Measurements from ENCODE around the gene INTS11. TPM values are rescaled to one million over a fixed set of nuclear protein-coding genes. Genes with fewer than 3 reads are reported as not detected.

The INTS11 gene
- total and polyA plus RNA-seq, 8 donors: 59.5 to 520 (median 143) TPM

DNA sequence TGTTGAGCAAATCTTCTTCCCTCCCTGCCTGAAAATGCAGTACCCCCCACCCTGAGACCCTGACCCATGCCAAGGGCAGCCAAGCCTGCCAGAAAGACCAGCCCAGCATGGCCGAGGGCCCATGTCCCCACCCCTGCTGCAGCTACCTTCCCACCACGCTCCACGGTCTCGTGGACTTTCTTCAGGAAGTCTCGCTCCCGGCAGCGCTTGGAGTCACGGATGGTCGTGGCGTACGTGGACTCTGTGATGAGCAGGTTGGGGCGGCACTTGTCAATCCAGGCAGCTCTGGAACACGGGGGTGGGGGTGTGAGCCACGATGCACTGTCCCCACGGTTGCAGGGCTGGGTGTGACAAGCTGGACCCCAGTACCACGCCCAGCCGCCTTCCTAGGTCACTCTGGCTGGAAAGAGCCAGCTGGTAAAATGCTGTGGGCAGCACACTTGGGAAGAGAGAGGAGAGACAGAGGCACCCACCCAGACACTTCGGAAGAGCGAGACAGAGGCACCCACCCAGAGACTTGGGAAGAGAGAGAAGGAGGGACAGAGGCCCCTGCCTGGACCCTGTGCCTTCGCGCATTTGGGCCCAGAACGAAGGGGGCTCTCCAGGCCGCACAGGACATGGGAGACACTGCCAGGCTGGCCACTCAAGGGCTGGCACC lies 9.7 kb downstream of the INTS11 start:
- no peak for TF ChIP-seq POLR2AphosphoS5 (IDR thresholded peaks at IDR 0.05)
- TF ChIP-seq, protein P1, sequence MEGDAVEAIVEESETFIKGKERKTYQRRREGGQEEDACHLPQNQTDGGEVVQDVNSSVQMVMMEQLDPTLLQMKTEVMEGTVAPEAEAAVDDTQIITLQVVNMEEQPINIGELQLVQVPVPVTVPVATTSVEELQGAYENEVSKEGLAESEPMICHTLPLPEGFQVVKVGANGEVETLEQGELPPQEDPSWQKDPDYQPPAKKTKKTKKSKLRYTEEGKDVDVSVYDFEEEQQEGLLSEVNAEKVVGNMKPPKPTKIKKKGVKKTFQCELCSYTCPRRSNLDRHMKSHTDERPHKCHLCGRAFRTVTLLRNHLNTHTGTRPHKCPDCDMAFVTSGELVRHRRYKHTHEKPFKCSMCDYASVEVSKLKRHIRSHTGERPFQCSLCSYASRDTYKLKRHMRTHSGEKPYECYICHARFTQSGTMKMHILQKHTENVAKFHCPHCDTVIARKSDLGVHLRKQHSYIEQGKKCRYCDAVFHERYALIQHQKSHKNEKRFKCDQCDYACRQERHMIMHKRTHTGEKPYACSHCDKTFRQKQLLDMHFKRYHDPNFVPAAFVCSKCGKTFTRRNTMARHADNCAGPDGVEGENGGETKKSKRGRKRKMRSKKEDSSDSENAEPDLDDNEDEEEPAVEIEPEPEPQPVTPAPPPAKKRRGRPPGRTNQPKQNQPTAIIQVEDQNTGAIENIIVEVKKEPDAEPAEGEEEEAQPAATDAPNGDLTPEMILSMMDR (IDR thresholded peaks at IDR 0.05): no peak
- Histone ChIP-seq H3K4me1 (peaks cover 21 to 54% (median 39%) of the 10 kb centered on the region in 4 donors), H3K9me3 (no peaks in the 10 kb centered on the region), H3K36me3 (peaks cover 41 to 85% (median 80%) of the 10 kb centered on the region in 4 donors), H3K27ac (peak overlapping the region in 2 of 5 donors; percentile 9 to 42), H3K4me3 (no peak overlapping the region), H3K27me3 (no peaks in the 10 kb centered on the region)
- intact Hi-C loops (cut with DNase I; ENCODE audit: low total_unique reads): no loop called here
- WGBS, 5 donors: 86 to 91% (median 90%) methylated on average over 23 of the region's 23 CpGs
- no peak for DNase-seq

DNA sequence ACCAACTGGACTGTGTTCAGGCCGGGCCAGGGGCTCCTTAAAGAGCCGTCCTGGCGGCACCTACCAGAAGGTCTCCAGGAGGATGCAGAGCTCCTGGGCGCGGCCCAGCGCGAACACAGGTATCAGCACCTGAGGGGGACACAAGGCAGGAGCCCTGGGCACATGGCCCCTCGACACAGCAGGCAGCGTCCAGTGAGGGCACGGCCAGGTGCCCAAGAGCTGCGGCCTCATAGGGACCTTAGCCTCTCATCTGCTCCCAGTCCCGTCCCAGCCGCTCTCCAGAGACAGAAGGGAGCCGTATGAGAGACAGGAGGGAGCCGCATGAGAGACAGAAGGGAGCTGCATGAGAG lies 10.2 kb downstream of the INTS11 start:
- H3K4me1 ChIP-seq: peaks cover 27 to 56% (median 42%) of the 10 kb centered on the region in 4 donors

DNA sequence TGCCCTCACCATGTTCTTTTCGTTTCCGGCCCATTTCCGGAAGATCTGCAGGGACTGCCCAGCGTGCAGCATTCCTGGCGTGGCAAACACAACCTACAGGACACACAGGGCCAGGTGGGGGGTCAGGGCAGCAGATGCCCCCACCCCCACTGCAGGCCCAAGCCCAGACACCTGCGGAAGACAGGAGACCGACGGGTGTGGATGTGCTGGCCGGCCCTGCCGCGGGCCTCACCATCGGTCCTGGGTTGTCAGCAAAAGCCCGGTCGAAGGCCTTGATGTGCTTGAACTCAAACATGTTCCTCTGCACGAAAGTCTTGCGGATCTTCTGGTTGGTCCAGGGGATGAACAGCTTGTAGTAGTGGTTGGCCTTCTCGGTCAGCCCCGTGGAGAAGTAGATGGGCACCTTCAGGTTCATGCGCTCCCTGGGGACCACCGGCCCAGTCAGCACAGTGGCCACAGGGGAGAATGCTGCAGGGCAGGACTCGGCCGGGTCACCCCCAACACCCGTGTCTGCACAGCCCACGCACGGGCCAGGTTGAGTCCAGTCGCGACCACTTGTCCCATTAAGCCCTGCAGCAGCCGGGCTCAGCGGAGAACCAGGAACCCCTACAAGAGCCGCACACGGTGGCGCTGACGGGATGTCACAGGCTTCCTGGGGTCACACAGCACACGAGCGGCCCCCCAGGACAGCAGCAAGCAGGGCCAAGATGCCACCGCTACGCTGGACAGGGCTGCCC lies 10.8 kb downstream of the INTS11 start:
- TF ChIP-seq POLR2AphosphoS5 (IDR thresholded peaks at IDR 0.05) (no peak), EP300 (IDR thresholded peaks at IDR 0.05) (no peak), POLR2A (IDR thresholded peaks at IDR 0.05) (no peak)
- TF ChIP-seq, protein P1 (IDR thresholded peaks at IDR 0.05): no peak
- Histone ChIP-seq H3K27ac (no peak overlapping the region), H3K27me3 (no peaks in the 10 kb centered on the region), H3K9me3 (no peaks in the 10 kb centered on the region), H3K4me3 (no peak overlapping the region), H3K36me3 (peaks cover 34 to 73% (median 69%) of the 10 kb centered on the region in 4 donors), H3K4me1 (peaks cover 24 to 56% (median 42%) of the 10 kb centered on the region in 4 donors)
- WGBS, 5 donors: 83 to 93% (median 91%) methylated on average over 32 to 37 of the region's 37 CpGs
- intact Hi-C loops (cut with DNase I; ENCODE audit: low total_unique reads): no loop called here
- DNase-seq: no peak

More for the DNA sequence above, 10.2 kb downstream of the INTS11 start:
- DNase-seq: no peak
- Histone ChIP-seq H3K4me3 (no peak overlapping the region), H3K27me3 (no peaks in the 10 kb centered on the region), H3K27ac (no peak overlapping the region), H3K9me3 (no peaks in the 10 kb centered on the region), H3K36me3 (peaks cover 37 to 79% (median 74%) of the 10 kb centered on the region in 4 donors)
- 91 to 96% (median 93%) methylated on average over 15 of the region's 15 CpGs for WGBS, 5 donors
- TF ChIP-seq, protein P1 (IDR thresholded peaks at IDR 0.05): no peak
- TF ChIP-seq POLR2AphosphoS5 (IDR thresholded peaks at IDR 0.05) (no peak), POLR2A (IDR thresholded peaks at IDR 0.05) (no peak), EP300 (IDR thresholded peaks at IDR 0.05) (no peak)
- intact Hi-C loops (cut with DNase I; ENCODE audit: low total_unique reads): no loop called here

DNA sequence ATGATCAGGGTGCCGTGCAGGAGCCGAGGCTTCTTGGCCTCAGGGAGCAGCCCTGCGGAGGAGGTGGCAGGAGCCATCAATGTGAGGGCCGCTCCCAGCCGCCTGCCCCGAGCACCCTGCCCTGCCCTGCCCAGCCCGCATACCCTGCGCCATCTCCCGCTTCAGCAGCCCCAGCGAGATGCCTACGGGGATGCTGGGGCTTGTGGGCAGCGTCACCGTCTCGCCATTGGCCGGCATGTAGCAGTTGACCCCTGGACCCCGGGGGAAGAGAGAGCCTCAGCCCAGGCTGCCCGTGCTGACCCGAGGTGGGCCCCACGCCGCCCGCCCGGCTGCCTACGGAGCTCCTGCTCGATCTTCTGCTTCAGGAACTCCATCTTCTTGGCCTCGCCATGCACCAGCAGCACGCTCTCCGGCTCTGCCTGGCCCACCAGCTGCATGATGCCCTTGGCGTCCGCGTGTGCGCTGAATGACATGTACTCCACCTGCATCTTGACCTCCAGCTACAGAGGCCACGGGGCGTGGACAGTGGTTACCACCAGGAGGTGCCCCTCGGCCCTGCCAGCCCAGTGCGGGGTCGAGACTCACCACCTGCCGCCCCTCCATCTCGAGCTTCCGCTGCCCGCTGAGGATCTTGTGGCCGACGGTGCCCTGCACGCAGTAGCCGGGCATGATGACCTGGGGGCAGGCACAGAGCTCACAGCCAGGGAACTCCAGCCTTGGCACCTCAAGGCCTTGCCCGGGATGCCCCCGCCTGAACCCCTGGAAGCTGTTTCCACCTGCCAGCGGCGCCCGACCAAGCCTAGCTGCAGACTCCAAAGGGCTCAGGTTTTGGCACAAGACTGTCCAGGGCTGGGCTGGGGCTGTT lies 11.8 kb downstream of the INTS11 start:
- no peaks in the 10 kb centered on the region for H3K9me3 ChIP-seq
- H3K4me3 ChIP-seq: no peak overlapping the region
- H3K4me1 ChIP-seq: peaks cover 14 to 46% (median 32%) of the 10 kb centered on the region in 4 donors
- peaks cover 34 to 72% (median 66%) of the 10 kb centered on the region in 4 donors for H3K36me3 ChIP-seq
- WGBS, 5 donors: 89 to 94% (median 91%) methylated on average over 39 to 49 of the region's 49 CpGs
- no peaks in the 10 kb centered on the region for H3K27me3 ChIP-seq
- intact Hi-C loops (cut with DNase I; ENCODE audit: low total_unique reads): no loop called here
- DNase-seq: no peak
- H3K27ac ChIP-seq: no peak overlapping the region
- TF ChIP-seq, protein P1 (IDR thresholded peaks at IDR 0.05): no peak
- TF ChIP-seq POLR2A (IDR thresholded peaks at IDR 0.05) (no peak), POLR2AphosphoS5 (IDR thresholded peaks at IDR 0.05) (no peak), EP300 (IDR thresholded peaks at IDR 0.05) (no peak)

Measured in stomach (tissue), 9 donors.